NCI-H128 (cell line): ENCODE measurements around the gene CACNA1F.

ENCODE experiments used
- DNase-seq: peaks from one replicate; lab custom pipeline; 2025; ENCODE audit not compliant: unreplicated experiment; lab: John Stamatoyannopoulos, UW

Gene CACNA1F

GRCh38 chrX:49155900-49156837, 77.0 kb downstream of the CACNA1F start:
- DNase-seq, result peak; percentile 61

GRCh38 chrX:49155243-49155899, 77.8 kb downstream of the CACNA1F start:
- peak; percentile 41 for DNase-seq
